Naive thymus-derived CD4-positive, alpha-beta T cell (primary cell): ENCODE measurements around the gene RUNX2. TPM values are rescaled to one million over a fixed set of nuclear protein-coding genes. Genes with fewer than 3 reads are reported as not detected.
A peak's percentile ranks its signal among the peaks of the same experiment; 100 is the strongest.

Source experiments
- ATAC-seq: fragments of 150-1000 bp; cut with Tn5 transposase; 2 replicates; pipeline ENCODE4 v1.10.0; 2021; ENCODE audit warnings: mild to moderate bottlenecking, moderate library complexity
- CTCF ChIA-PET: fragments of 350-600 bp; sonication (Branson Sonifier 250); formaldehyde crosslinking; loops from one replicate; lab custom pipeline; 2021; ENCODE audit warnings: antibody characterized with exemption; lab: Charles Lee
- POLR2A ChIA-PET: fragments of 350-600 bp; sonication (Branson Sonifier 250); formaldehyde crosslinking; loops from one replicate; lab custom pipeline; 2021; ENCODE audit warnings: antibody characterized with exemption, inconsistent platforms; lab: Charles Lee
- DNase-seq, 9 donors: peaks; one replicate each; pipeline versions ENCODE4 v3.0.0 to v3.0.0-alpha.2; 2020 to 2022; ENCODE audit warnings: mixed read lengths in 1 of 9
- H3K27ac ChIP-seq: one replicate; pipeline ENCODE4 v1.7.0; 2013; ENCODE audit warnings: mild to moderate bottlenecking, low read depth, low read length, moderate library complexity
- H3K27me3 ChIP-seq, 2 donors: one replicate each; pipeline ENCODE4 v1.7.0; 2013; ENCODE audit warnings: low read length in 2 of 2, mild to moderate bottlenecking in 2 of 2, moderate library complexity in 2 of 2; ENCODE audit not compliant: control insufficient read depth in 2 of 2, insufficient read depth in 2 of 2
- H3K36me3 ChIP-seq, 3 experiments: 1 replicate in 2 of 3; 2 replicates in 1 of 3; pipeline ENCODE4 v1.7.0; 2013; ENCODE audit warnings: low read length in 3 of 3, mild to moderate bottlenecking in 3 of 3, moderate library complexity in 1 of 3; ENCODE audit not compliant: insufficient read depth in 3 of 3, control insufficient read depth in 2 of 3
- H3K4me1 ChIP-seq, 2 donors: one replicate each; pipeline ENCODE4 v1.7.0; 2013; ENCODE audit warnings: low read length in 2 of 2, mild to moderate bottlenecking in 2 of 2, moderate library complexity in 1 of 2; ENCODE audit not compliant: control insufficient read depth in 2 of 2, insufficient read depth in 2 of 2
- H3K4me3 ChIP-seq: 2 replicates; pipeline ENCODE4 v1.7.0; 2013; ENCODE audit warnings: mild to moderate bottlenecking, low read length
- H3K9me3 ChIP-seq, 3 experiments: 1 replicate in 2 of 3; 2 replicates in 1 of 3; pipeline ENCODE4 v1.7.0; 2013; ENCODE audit warnings: low read length in 3 of 3; ENCODE audit not compliant: control insufficient read depth in 2 of 3
- H3K27ac Mint-ChIP-seq, 9 donors: one replicate each; pipeline ENCODE4 v1.8.0; 2020 to 2022; ENCODE audit warnings: mixed read lengths in 9 of 9, mild to moderate bottlenecking in 8 of 9, moderate library complexity in 5 of 9, inconsistent platforms in 2 of 9
- H3K27me3 Mint-ChIP-seq, 5 donors: one replicate each; pipeline ENCODE4 v1.8.0; 2021 to 2022; ENCODE audit warnings: mixed read lengths in 5 of 5, mild to moderate bottlenecking in 1 of 5
- H3K36me3 Mint-ChIP-seq, 5 donors: one replicate each; pipeline ENCODE4 v1.8.0; 2020 to 2022; ENCODE audit warnings: mixed read lengths in 5 of 5, mild to moderate bottlenecking in 3 of 5, inconsistent platforms in 1 of 5
- H3K4me1 Mint-ChIP-seq, 7 donors: one replicate each; pipeline ENCODE4 v1.8.0; 2020 to 2022; ENCODE audit warnings: mixed read lengths in 7 of 7, mild to moderate bottlenecking in 3 of 7, inconsistent platforms in 1 of 7
- H3K4me3 Mint-ChIP-seq, 10 donors: one replicate each; pipeline ENCODE4 v1.8.0; 2020 to 2022; ENCODE audit warnings: mild to moderate bottlenecking in 10 of 10, mixed read lengths in 10 of 10, moderate library complexity in 6 of 10, inconsistent platforms in 2 of 10
- H3K9me3 Mint-ChIP-seq, 11 donors: one replicate each; pipeline ENCODE4 v1.8.0; 2020 to 2022; ENCODE audit warnings: mixed read lengths in 11 of 11, mild to moderate bottlenecking in 4 of 11, inconsistent platforms in 1 of 11, moderate library complexity in 1 of 11
- intact Hi-C, 2 donors: fragments of 100-400 bp; cut with micrococcal nuclease; formaldehyde crosslinking; loops; one replicate each; pipeline ENCODE4 v1.15.1; 2023
- polyA plus RNA-seq, 2 donors: library from polyadenylated mRNA; unstranded; fragments of 300-500 nt; fragmentation: Illumina TruSeq; gene quantifications; one replicate each; pipeline ENCODE4 v1.2.3, GENCODE V29; 2021
- total RNA-seq, 6 experiments: library from RNA in 5 of 6; stranded (reverse) in 5 of 6; gene quantifications; 1 replicate in 5 of 6; 2 replicates in 1 of 6; pipeline ENCODE4 v1.2.3 and lab custom pipeline; 2021 to 2026

Gene RUNX2
- total and polyA plus RNA-seq, 7 experiments from 2014 or later = 2.3 to 17.9 (median 13.9) TPM

- Mint-ChIP-seq H3K4me3 (peak overlapping the region in 9 of 10 donors; percentile 29 to 62 (median 47)), H3K27me3 (no peaks in the 10 kb centered on the region), H3K27ac (peak overlapping the region; percentile 32 to 97 (median 73)), H3K9me3 (peaks cover 0 to 7% (median 0%) of the 10 kb centered on the region in 11 donors), H3K4me1 (peaks cover 12 to 35% (median 17%) of the 10 kb centered on the region in 7 donors), H3K36me3 (peaks cover 0 to 20% (median 0%) of the 10 kb centered on the region in 5 donors)
- no peaks in the 10 kb centered on the region for H3K9me3 ChIP-seq
- ChIA-PET POLR2A (interaction anchor here (0.6 to 1.0 kb wide), 4 partner anchors 9 to 468 kb away, joined by 3 to 5 read pairs (median 3); no protein-coding TSS in a partner anchor), CTCF (no interaction called here)
- peak overlapping the region; percentile 18 for H3K27ac ChIP-seq
- intact Hi-C loops = loop anchor here in 1 of 2 donors (2.0 kb wide), 1 partner anchor 33 kb away; no protein-coding TSS in a partner anchor
- peak overlapping the region; percentile 21 for H3K4me3 ChIP-seq
- ATAC-seq = peak; percentile 40
- DNase-seq = peak in 6 of 9 donors; percentile 4 to 37 (median 25)
- H3K27me3 ChIP-seq = no peaks in the 10 kb centered on the region
- no peaks in the 10 kb centered on the region for H3K36me3 ChIP-seq
- peaks cover 6 to 12% of the 10 kb centered on the region in 2 donors for H3K4me1 ChIP-seq
These were observed 291.9 kb downstream of the RUNX2 start for GRCh38 chr6:45619994-45620471.

DNA sequence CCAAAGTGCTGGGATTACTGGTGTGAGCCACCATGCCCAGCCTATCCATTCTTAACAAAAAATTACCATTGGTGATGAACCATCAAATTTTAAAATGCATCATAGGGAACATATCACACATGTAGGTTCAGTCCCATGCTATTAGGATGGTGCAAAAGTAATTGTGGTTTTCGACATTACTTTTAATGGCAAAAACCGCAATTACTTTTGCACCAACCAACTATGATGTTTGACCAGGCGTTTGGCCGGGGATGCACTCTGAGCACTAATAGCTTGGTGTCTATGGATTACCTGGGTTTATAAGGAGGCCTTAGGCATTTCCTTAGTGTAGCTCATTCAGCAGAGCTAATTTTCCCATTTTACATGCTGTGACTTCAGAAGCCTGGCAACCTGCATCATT lies 296.1 kb downstream of the RUNX2 start:
- Mint-ChIP-seq H3K4me3 (no peak overlapping the region), H3K36me3 (peaks cover under 1 to 30% (median 5%) of the 10 kb centered on the region in 5 donors), H3K27me3 (no peaks in the 10 kb centered on the region), H3K27ac (no peak overlapping the region), H3K4me1 (peaks cover 12 to 27% (median 24%) of the 10 kb centered on the region in 7 donors), H3K9me3 (peaks cover 0 to 18% (median 0%) of the 10 kb centered on the region in 11 donors)
- DNase-seq = no peak
- Histone ChIP-seq H3K27me3 (no peaks in the 10 kb centered on the region), H3K27ac (no peak overlapping the region), H3K9me3 (no peaks in the 10 kb centered on the region), H3K36me3 (no peaks in the 10 kb centered on the region), H3K4me1 (peaks cover 6 to 12% of the 10 kb centered on the region in 2 donors), H3K4me3 (no peak overlapping the region)
- no peak for ATAC-seq
- ChIA-PET POLR2A (no interaction called here), CTCF (no interaction called here)
- intact Hi-C loops = no loop called here

DNA sequence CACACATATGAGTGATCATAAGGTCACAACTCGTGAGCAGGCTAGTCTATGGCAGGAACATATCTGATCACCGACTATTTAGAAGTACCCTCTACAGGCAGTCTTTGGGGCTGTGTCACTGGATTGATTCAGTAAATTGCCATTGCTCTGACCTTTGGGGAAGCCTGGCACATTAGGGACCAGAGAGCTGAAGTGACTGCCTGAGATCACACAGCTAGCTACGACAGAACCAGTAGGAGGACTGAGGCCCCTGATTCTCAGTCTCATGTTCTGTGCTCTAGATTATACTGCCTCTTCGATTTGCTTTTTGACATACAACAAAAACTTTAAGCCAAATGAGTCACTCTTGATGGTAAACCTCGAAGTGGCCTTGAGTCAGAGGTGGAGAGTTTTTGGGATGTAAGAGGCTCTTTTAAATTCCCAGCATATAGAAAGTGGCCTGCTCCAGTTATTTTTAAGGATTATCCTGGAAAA lies 297.1 kb downstream of the RUNX2 start:
- H3K27ac ChIP-seq = no peak overlapping the region
- no peaks in the 10 kb centered on the region for H3K27me3 Mint-ChIP-seq

GRCh38 chr6:45626087-45626891 lies 298.2 kb downstream of the RUNX2 start:
- Histone ChIP-seq H3K36me3 (no peaks in the 10 kb centered on the region), H3K9me3 (no peaks in the 10 kb centered on the region), H3K27me3 (no peaks in the 10 kb centered on the region), H3K4me3 (no peak overlapping the region), H3K4me1 (no peaks in the 10 kb centered on the region), H3K27ac (no peak overlapping the region)
- Mint-ChIP-seq H3K4me3 (no peak overlapping the region), H3K27ac (peak overlapping the region in 1 of 9 donors; percentile 1), H3K36me3 (peaks cover 3 to 19% (median 9%) of the 10 kb centered on the region in 5 donors), H3K27me3 (no peaks in the 10 kb centered on the region), H3K4me1 (peaks cover 0 to 12% (median 3%) of the 10 kb centered on the region in 7 donors), H3K9me3 (peaks cover 0 to 16% (median 0%) of the 10 kb centered on the region in 11 donors)
- ChIA-PET POLR2A (no interaction called here), CTCF (interaction anchor here (0.6 to 0.7 kb wide), 2 partner anchors 17 to 1991 kb away, joined by 3 to 4 read pairs; partner anchors contain the start of gene MAD2L1BP)
- ATAC-seq (no peak), DNase-seq (peak in 1 of 9 donors; percentile 25)
- intact Hi-C loops = no loop called here

More for the DNA sequence above, 297.1 kb downstream of the RUNX2 start:
- Mint-ChIP-seq H3K9me3 (peaks cover 0 to 16% (median 0%) of the 10 kb centered on the region in 11 donors), H3K36me3 (peaks cover 3 to 22% (median 9%) of the 10 kb centered on the region in 5 donors), H3K4me3 (no peak overlapping the region), H3K27ac (peak overlapping the region in 1 of 9 donors; percentile 4), H3K4me1 (peaks cover 3 to 18% (median 14%) of the 10 kb centered on the region in 7 donors)
- intact Hi-C loops = no loop called here
- H3K4me3 ChIP-seq = no peak overlapping the region
- POLR2A ChIA-PET = no interaction called here
- no peaks in the 10 kb centered on the region for H3K9me3 ChIP-seq
- H3K4me1 ChIP-seq = peaks cover 5% of the 10 kb centered on the region in 2 donors
- CTCF ChIA-PET = no interaction called here
- no peaks in the 10 kb centered on the region for H3K36me3 ChIP-seq
- no peaks in the 10 kb centered on the region for H3K27me3 ChIP-seq
- DNase-seq = peak in 1 of 9 donors; percentile 35
- no peak for ATAC-seq

- ChIA-PET POLR2A (no interaction called here), CTCF (no interaction called here)
- no peaks in the 10 kb centered on the region for H3K27me3 Mint-ChIP-seq
- Histone ChIP-seq H3K4me3 (no peak overlapping the region), H3K27me3 (no peaks in the 10 kb centered on the region), H3K27ac (no peak overlapping the region), H3K9me3 (no peaks in the 10 kb centered on the region), H3K36me3 (no peaks in the 10 kb centered on the region), H3K4me1 (no peaks in the 10 kb centered on the region)
- peaks cover 0 to 13% (median 4%) of the 10 kb centered on the region in 7 donors for H3K4me1 Mint-ChIP-seq
- peaks cover 0 to 13% (median 0%) of the 10 kb centered on the region in 11 donors for H3K9me3 Mint-ChIP-seq
- ATAC-seq (no peak), DNase-seq (no peak)
- intact Hi-C loops = no loop called here
- no peak overlapping the region for H3K27ac Mint-ChIP-seq
- no peak overlapping the region for H3K4me3 Mint-ChIP-seq
- H3K36me3 Mint-ChIP-seq = peaks cover 3 to 13% (median 5%) of the 10 kb centered on the region in 5 donors
These were observed 302.2 kb downstream of the RUNX2 start for GRCh38 chr6:45630314-45630713.

- Histone ChIP-seq H3K36me3 (no peaks in the 10 kb centered on the region), H3K9me3 (no peaks in the 10 kb centered on the region), H3K4me3 (no peak overlapping the region), H3K27me3 (no peaks in the 10 kb centered on the region), H3K27ac (no peak overlapping the region), H3K4me1 (no peaks in the 10 kb centered on the region)
- DNase-seq (no peak), ATAC-seq (no peak)
- Mint-ChIP-seq H3K4me1 (peaks cover 0 to 13% (median 4%) of the 10 kb centered on the region in 7 donors), H3K27ac (no peak overlapping the region), H3K9me3 (peaks cover 0 to 13% (median 0%) of the 10 kb centered on the region in 11 donors), H3K27me3 (peaks cover 0 to 2% (median 0%) of the 10 kb centered on the region in 5 donors), H3K36me3 (peaks cover 3 to 13% (median 5%) of the 10 kb centered on the region in 5 donors), H3K4me3 (peak overlapping the region in 1 of 10 donors; percentile 17)
- ChIA-PET POLR2A (no interaction called here), CTCF (no interaction called here)
- intact Hi-C loops = no loop called here
These were observed 302.7 kb downstream of the RUNX2 start for GRCh38 chr6:45630801-45631200.
